HepG2 (cell line): ENCODE data around the gene IPO9. TPM values are rescaled to one million over a fixed set of nuclear protein-coding genes. Genes with fewer than 3 reads are reported as not detected.

Source experiments
- CEBPB ChIP-seq: IDR thresholded peaks from 2 replicates; pipeline ENCODE4 v1.6.1; 2011; ENCODE audit warnings: low read depth, low read length, improper control_type of control experiment, borderline replicate concordance
- DPF2 ChIP-seq: sonication (generic); formaldehyde crosslinking; IDR thresholded peaks from 2 replicates; pipeline ENCODE4 v1.4.0; 2020; ENCODE audit warnings: mild to moderate bottlenecking, low read depth, missing genetic modification reagents, borderline replicate concordance
- ZNF282 ChIP-seq: fragments of 450-650 bp; IDR thresholded peaks from 2 replicates; pipeline ENCODE4 v1.6.1; 2018; ENCODE audit not compliant: partially characterized antibody
- ZNF670 ChIP-seq: sonication (generic); formaldehyde crosslinking; IDR thresholded peaks from 2 replicates; pipeline ENCODE4 v1.8.0; 2022; ENCODE audit warnings: mild to moderate bottlenecking, missing genetic modification reagents, borderline replicate concordance
- microRNA counts: library from miRNA; unstranded; fragments of <30 nt; microRNA quantifications from one replicate; lab custom pipeline; 2015
- microRNA-seq: library from miRNA; unstranded; fragments of <30 nt; microRNA quantifications from one replicate; pipeline ENCODE4, GENCODE V29; 2020
- polyA plus RNA-seq, 8 experiments: library from polyadenylated mRNA; depleted of rRNA in 3 of 8; stranded (reverse) in 7 of 8; unstranded in 1 of 8; fragments of >200 nt; fragmentation: Illumina TruSeq in 4 of 8; extraction: Trizol in 4 of 8; gene quantifications; 2 replicates each; pipeline versions ENCODE4 v1.2.1 to v1.2.3, GENCODE V29; 2011 to 2016; ENCODE audit warnings: low read depth in 4 of 8, missing spikeins in 1 of 8, mixed read lengths in 1 of 8; ENCODE audit not compliant: insufficient read depth in 1 of 8
- small RNA-seq, 3 experiments: library from RNA; depleted of rRNA; stranded (forward); fragments of <200 nt; gene quantifications; one replicate each; pipeline ENCODE3, GENCODE V24; 2012; ENCODE audit warnings: low read depth in 2 of 3, low replicate concordance in 1 of 3; ENCODE audit not compliant: insufficient read length in 3 of 3, insufficient read depth in 2 of 3
- total RNA-seq, 5 experiments: library from RNA; depleted of rRNA; stranded (reverse); fragments of >200 nt; fragmentation: Illumina TruSeq; extraction: Trizol; gene quantifications; 2 replicates each; pipeline ENCODE4 v1.2.3, GENCODE V29; 2016; ENCODE audit warnings: low read depth in 1 of 5
- TF ChIP-seq, protein P1 (sequence below): sonication (generic); formaldehyde crosslinking; IDR thresholded peaks from 2 replicates; pipeline ENCODE4 v1.4.0; 2020; ENCODE audit warnings: missing genetic modification reagents, borderline replicate concordance

Gene IPO9
- total and polyA plus RNA-seq, 2 of the 13 experiments (the other 11 are each of a cell fraction or from before 2014, with no cell fraction given): 31.0 to 34.8 TPM

DNA sequence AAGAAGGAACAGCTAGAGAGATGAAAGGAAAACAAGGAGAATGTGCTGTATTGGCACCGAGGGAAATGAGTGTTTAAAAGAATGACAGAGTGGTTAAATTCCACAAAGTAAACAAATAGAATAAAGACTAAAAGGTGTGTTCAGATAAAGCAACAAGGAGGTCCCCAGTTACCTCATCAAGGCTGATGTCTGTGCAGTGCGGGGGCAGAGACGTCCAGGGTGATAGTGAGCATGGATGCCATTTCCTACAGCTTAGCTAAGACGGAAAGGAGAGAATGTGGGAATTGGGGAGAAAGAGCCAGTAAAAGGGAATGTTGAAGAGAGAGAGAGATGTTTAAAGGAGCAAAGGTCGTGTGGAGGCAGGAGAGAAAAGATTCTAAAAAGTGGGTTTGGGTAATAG lies 101.8 kb downstream of the IPO9 start (continued):
- TF ChIP-seq, protein P1, sequence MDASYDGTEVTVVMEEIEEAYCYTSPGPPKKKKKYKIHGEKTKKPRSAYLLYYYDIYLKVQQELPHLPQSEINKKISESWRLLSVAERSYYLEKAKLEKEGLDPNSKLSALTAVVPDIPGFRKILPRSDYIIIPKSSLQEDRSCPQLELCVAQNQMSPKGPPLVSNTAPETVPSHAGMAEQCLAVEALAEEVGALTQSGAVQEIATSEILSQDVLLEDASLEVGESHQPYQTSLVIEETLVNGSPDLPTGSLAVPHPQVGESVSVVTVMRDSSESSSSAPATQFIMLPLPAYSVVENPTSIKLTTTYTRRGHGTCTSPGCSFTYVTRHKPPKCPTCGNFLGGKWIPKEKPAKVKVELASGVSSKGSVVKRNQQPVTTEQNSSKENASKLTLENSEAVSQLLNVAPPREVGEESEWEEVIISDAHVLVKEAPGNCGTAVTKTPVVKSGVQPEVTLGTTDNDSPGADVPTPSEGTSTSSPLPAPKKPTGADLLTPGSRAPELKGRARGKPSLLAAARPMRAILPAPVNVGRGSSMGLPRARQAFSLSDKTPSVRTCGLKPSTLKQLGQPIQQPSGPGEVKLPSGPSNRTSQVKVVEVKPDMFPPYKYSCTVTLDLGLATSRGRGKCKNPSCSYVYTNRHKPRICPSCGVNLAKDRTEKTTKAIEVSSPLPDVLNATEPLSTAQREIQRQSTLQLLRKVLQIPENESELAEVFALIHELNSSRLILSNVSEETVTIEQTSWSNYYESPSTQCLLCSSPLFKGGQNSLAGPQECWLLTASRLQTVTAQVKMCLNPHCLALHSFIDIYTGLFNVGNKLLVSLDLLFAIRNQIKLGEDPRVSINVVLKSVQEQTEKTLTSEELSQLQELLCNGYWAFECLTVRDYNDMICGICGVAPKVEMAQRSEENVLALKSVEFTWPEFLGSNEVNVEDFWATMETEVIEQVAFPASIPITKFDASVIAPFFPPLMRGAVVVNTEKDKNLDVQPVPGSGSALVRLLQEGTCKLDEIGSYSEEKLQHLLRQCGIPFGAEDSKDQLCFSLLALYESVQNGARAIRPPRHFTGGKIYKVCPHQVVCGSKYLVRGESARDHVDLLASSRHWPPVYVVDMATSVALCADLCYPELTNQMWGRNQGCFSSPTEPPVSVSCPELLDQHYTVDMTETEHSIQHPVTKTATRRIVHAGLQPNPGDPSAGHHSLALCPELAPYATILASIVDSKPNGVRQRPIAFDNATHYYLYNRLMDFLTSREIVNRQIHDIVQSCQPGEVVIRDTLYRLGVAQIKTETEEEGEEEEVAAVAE (CRISPR knock-in tag): no peak
- TF ChIP-seq CEBPB (no peak), ZNF282 (no peak), DPF2 (CRISPR knock-in tag) (no peak), ZNF670 (CRISPR knock-in tag) (no peak)
- TF ChIP-seq, all 625 proteins: peak for 0

MicroRNAs within 50 kb of the gene (microRNA counts, 767-probe panel; counts per million panel counts)
- microRNA hsa-miR-1231 (lab: Ali Mortazavi, UCI): not detected

Small RNA genes lying within 50 kb of the gene (microRNA-seq; reads per million reads assigned to microRNA genes)
- not detected for gene MIR1231
- not detected for gene MIR6739

Small RNA genes lying within 50 kb of the gene (small RNA-seq; reads per million reads assigned to genes)
- gene MIR1231 (0 reads per million in 3 experiments), gene MIR6739 (0 reads per million in 3 experiments)

Other genes starting within 250 kb of the IPO9 start
- 0.24 and 0.51 TPM in 2 replicates for gene SHISA4, start 59.7 kb downstream of the IPO9 start, total RNA-seq (2016; rRNA removed; fragmentation: Illumina TruSeq; extraction: Trizol)
- gene SHISA4, start 59.7 kb downstream of the IPO9 start, polyA plus RNA-seq (2011; rRNA removed): 1.0 and 1.1 TPM in 2 replicates
- not detected in 2 replicates for gene LMOD1, start 117.4 kb downstream of the IPO9 start, total RNA-seq (2016; rRNA removed; fragmentation: Illumina TruSeq; extraction: Trizol)
- gene LMOD1, start 117.4 kb downstream of the IPO9 start, polyA plus RNA-seq (2011; rRNA removed): not detected in 2 replicates
- gene TIMM17A, start 126.3 kb downstream of the IPO9 start, total RNA-seq (2016; rRNA removed; fragmentation: Illumina TruSeq; extraction: Trizol): 97.8 and 115 TPM in 2 replicates
- gene TIMM17A, start 126.3 kb downstream of the IPO9 start, polyA plus RNA-seq (2011; rRNA removed): 41.2 and 50.8 TPM in 2 replicates
- 38.4 and 39.5 TPM in 2 replicates for gene RNPEP, start 153.5 kb downstream of the IPO9 start, total RNA-seq (2016; rRNA removed; fragmentation: Illumina TruSeq; extraction: Trizol)
- gene RNPEP, start 153.5 kb downstream of the IPO9 start, polyA plus RNA-seq (2011; rRNA removed): 18.1 and 20.6 TPM in 2 replicates
- gene ELF3, start 181.4 kb downstream of the IPO9 start, total RNA-seq (2016; rRNA removed; fragmentation: Illumina TruSeq; extraction: Trizol): 7.9 and 11.5 TPM in 2 replicates
- 55.1 and 85.6 TPM in 2 replicates for gene ELF3, start 181.4 kb downstream of the IPO9 start, polyA plus RNA-seq (2011; rRNA removed)